Measurements from ENCODE around the gene C3orf20. TPM values are rescaled to one million over a fixed set of nuclear protein-coding genes. Genes with fewer than 3 reads are reported as not detected.
"Not testable (repeated sequence)": the region's sequence is repeated elsewhere in the genome, so short reads cannot be mapped to it uniquely, and the experiment has no call there.

The C3orf20 gene
- total RNA-seq, 1 experiment from 2014 or later: not detected

GRCh38 chr3:14728113-14728512 is 53.2 kb downstream of the C3orf20 start:
- no peaks in the 10 kb centered on the region for H3K9me2 ChIP-seq (replicated peaks; ENCODE audit: insufficient read depth, low read length)
- no peak overlapping the region for H3K4me2 ChIP-seq (ENCODE audit: low read depth, low read length, poor library complexity, severe bottlenecking)
- H3K9me3 ChIP-seq (ENCODE audit: low read length): no peaks in the 10 kb centered on the region

DNA sequence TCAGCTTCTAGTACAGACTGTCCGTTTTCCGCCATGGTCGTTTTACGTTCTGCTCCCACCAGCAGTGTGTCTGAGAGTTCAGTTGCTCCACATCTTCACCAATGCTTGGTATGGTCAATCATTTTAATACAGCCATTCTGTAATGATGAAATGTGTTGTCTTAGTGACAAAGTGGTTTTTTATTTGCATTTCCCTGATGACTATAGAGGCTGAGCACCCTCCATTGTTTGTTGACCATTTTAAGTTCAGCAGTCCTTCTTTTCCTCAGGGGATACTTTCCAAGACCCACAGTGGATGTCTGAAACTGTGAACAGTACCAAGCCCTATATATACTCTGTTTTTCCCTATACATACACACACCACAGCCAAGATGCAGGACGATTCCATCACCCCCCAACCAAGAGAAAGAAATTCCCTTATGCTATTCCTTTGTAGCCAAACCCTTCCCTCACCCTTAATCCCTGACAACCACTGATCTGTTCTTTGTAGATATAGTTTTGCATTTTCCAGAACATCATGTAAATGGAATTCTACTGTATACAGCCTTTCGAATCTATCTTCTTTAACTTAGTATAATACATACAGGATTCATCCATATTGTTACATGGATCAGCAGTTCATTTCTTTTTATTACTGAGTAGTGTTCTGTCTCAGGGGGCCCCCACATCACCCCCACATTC is 55.9 kb downstream of the C3orf20 start:
- DNase-seq: no peak

More at GRCh38 chr3:14728113-14728512, 53.2 kb downstream of the C3orf20 start:
- H3K27ac ChIP-seq (ENCODE audit: low read length): no peak overlapping the region
- H3K79me2 ChIP-seq (ENCODE audit: low read length): no peaks in the 10 kb centered on the region
- H4K20me1 ChIP-seq (ENCODE audit: insufficient read depth, low read depth, low read length): no peaks in the 10 kb centered on the region
- no peak overlapping the region for H3K9ac ChIP-seq (ENCODE audit: low read length)
- no peak overlapping the region for H2AFZ ChIP-seq (ENCODE audit: low read length)
- no peaks in the 10 kb centered on the region for H3K27me3 ChIP-seq (ENCODE audit: low read length)
- no peak overlapping the region for H3K4me3 ChIP-seq (ENCODE audit: low read length)
- no peaks in the 10 kb centered on the region for H3K36me3 ChIP-seq (ENCODE audit: insufficient read depth, low read length)
- DNase-seq: no peak
- no peaks in the 10 kb centered on the region for H3K4me1 ChIP-seq (ENCODE audit: low read length)

DNA sequence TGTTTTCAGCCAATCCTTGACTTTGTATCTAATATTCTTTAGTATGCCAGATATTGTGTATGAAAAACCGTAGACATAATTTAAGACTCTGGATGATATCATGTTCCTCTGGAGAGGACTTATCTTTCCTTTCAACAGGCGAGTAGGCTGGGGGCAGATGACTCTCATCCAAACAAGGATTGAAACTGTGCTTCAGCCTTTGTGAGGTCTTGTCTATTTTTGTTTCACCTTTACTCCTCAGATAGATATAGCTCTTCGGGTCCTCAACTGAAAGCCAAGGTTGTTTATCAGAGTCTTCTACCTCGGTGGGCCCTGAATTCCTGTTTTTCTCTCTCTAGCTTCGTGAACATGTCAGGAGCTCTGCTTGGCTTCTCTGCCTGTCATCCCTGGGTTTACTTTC is 66.0 kb downstream of the C3orf20 start:
- Histone ChIP-seq H3K27ac (ENCODE audit: low read length) (no peak overlapping the region), H3K9me2 (replicated peaks; ENCODE audit: insufficient read depth, low read length) (no peaks in the 10 kb centered on the region), H3K9ac (ENCODE audit: low read length) (no peak overlapping the region), H3K4me3 (ENCODE audit: low read length) (no peak overlapping the region), H2AFZ (ENCODE audit: low read length) (no peak overlapping the region), H4K20me1 (ENCODE audit: insufficient read depth, low read depth, low read length) (no peaks in the 10 kb centered on the region), H3K4me1 (ENCODE audit: low read length) (no peaks in the 10 kb centered on the region), H3K36me3 (ENCODE audit: insufficient read depth, low read length) (no peaks in the 10 kb centered on the region), H3K9me3 (ENCODE audit: low read length) (no peaks in the 10 kb centered on the region), H3K79me2 (ENCODE audit: low read length) (no peaks in the 10 kb centered on the region), H3K27me3 (ENCODE audit: low read length) (peaks cover 3% of the 10 kb centered on the region; the same call in 1 of the 2 replicates), H3K4me2 (ENCODE audit: low read depth, low read length, poor library complexity, severe bottlenecking) (no peak overlapping the region)
- no peak for DNase-seq

More for the DNA sequence above, 55.9 kb downstream of the C3orf20 start:
- Histone ChIP-seq H3K9me3 (ENCODE audit: low read length) (no peaks in the 10 kb centered on the region), H3K36me3 (ENCODE audit: insufficient read depth, low read length) (no peaks in the 10 kb centered on the region), H3K79me2 (ENCODE audit: low read length) (no peaks in the 10 kb centered on the region), H3K27me3 (ENCODE audit: low read length) (no peaks in the 10 kb centered on the region), H3K9me2 (replicated peaks; ENCODE audit: insufficient read depth, low read length) (no peaks in the 10 kb centered on the region), H3K4me3 (ENCODE audit: low read length) (no peak overlapping the region), H2AFZ (ENCODE audit: low read length) (no peak overlapping the region), H3K4me2 (ENCODE audit: low read depth, low read length, poor library complexity, severe bottlenecking) (no peak overlapping the region), H3K27ac (ENCODE audit: low read length) (no peak overlapping the region), H3K4me1 (ENCODE audit: low read length) (no peaks in the 10 kb centered on the region), H3K9ac (ENCODE audit: low read length) (no peak overlapping the region), H4K20me1 (ENCODE audit: insufficient read depth, low read depth, low read length) (no peaks in the 10 kb centered on the region)

GRCh38 chr3:14741510-14741909 is 66.6 kb downstream of the C3orf20 start:
- Histone ChIP-seq H3K4me2 (ENCODE audit: low read depth, low read length, poor library complexity, severe bottlenecking) (no peak overlapping the region), H3K36me3 (ENCODE audit: insufficient read depth, low read length) (no peaks in the 10 kb centered on the region), H3K4me3 (ENCODE audit: low read length) (no peak overlapping the region), H4K20me1 (ENCODE audit: insufficient read depth, low read depth, low read length) (no peaks in the 10 kb centered on the region), H3K27ac (ENCODE audit: low read length) (no peak overlapping the region), H3K79me2 (ENCODE audit: low read length) (no peaks in the 10 kb centered on the region), H3K9ac (ENCODE audit: low read length) (no peak overlapping the region), H3K9me2 (replicated peaks; ENCODE audit: insufficient read depth, low read length) (no peaks in the 10 kb centered on the region), H2AFZ (ENCODE audit: low read length) (no peak overlapping the region), H3K27me3 (ENCODE audit: low read length) (peaks cover 3% of the 10 kb centered on the region; the same call in 1 of the 2 replicates), H3K9me3 (ENCODE audit: low read length) (no peaks in the 10 kb centered on the region), H3K4me1 (ENCODE audit: low read length) (no peaks in the 10 kb centered on the region)
- no peak for DNase-seq

GRCh38 chr3:14744556-14744955 is 69.6 kb downstream of the C3orf20 start:
- Histone ChIP-seq H3K4me2 (ENCODE audit: low read depth, low read length, poor library complexity, severe bottlenecking) (no peak overlapping the region), H3K4me3 (ENCODE audit: low read length) (no peak overlapping the region), H3K36me3 (ENCODE audit: insufficient read depth, low read length) (no peaks in the 10 kb centered on the region), H4K20me1 (ENCODE audit: insufficient read depth, low read depth, low read length) (no peaks in the 10 kb centered on the region), H2AFZ (ENCODE audit: low read length) (no peak overlapping the region), H3K9ac (ENCODE audit: low read length) (no peak overlapping the region), H3K9me2 (replicated peaks; ENCODE audit: insufficient read depth, low read length) (no peaks in the 10 kb centered on the region), H3K79me2 (ENCODE audit: low read length) (no peaks in the 10 kb centered on the region), H3K9me3 (ENCODE audit: low read length) (no peaks in the 10 kb centered on the region), H3K27me3 (ENCODE audit: low read length) (peaks cover 3% of the 10 kb centered on the region; the same call in 1 of the 2 replicates), H3K4me1 (ENCODE audit: low read length) (no peaks in the 10 kb centered on the region), H3K27ac (ENCODE audit: low read length) (no peak overlapping the region)
- DNase-seq: peak; percentile 41

- Histone ChIP-seq H3K9me3 (ENCODE audit: low read length) (no peaks in the 10 kb centered on the region), H3K27ac (ENCODE audit: low read length) (no peak overlapping the region), H4K20me1 (ENCODE audit: insufficient read depth, low read depth, low read length) (no peaks in the 10 kb centered on the region), H2AFZ (ENCODE audit: low read length) (no peak overlapping the region), H3K79me2 (ENCODE audit: low read length) (no peaks in the 10 kb centered on the region), H3K9ac (ENCODE audit: low read length) (no peak overlapping the region), H3K27me3 (ENCODE audit: low read length) (no peaks in the 10 kb centered on the region), H3K4me3 (ENCODE audit: low read length) (no peak overlapping the region), H3K4me2 (ENCODE audit: low read depth, low read length, poor library complexity, severe bottlenecking) (no peak overlapping the region), H3K4me1 (ENCODE audit: low read length) (no peaks in the 10 kb centered on the region), H3K36me3 (ENCODE audit: insufficient read depth, low read length) (no peaks in the 10 kb centered on the region), H3K9me2 (replicated peaks; ENCODE audit: insufficient read depth, low read length) (no peaks in the 10 kb centered on the region)
- DNase-seq: no peak
These were observed 75.7 kb downstream of the C3orf20 start for GRCh38 chr3:14750650-14751049.

- DNase-seq; H3K79me2 ChIP-seq (ENCODE audit: low read length); H3K27me3 ChIP-seq (ENCODE audit: low read length); H3K4me2 ChIP-seq (ENCODE audit: low read depth, low read length, poor library complexity, severe bottlenecking); H3K36me3 ChIP-seq (ENCODE audit: insufficient read depth, low read length); H3K4me1 ChIP-seq (ENCODE audit: low read length); H3K9ac ChIP-seq (ENCODE audit: low read length); H3K27ac ChIP-seq (ENCODE audit: low read length); H3K9me3 ChIP-seq (ENCODE audit: low read length); H3K9me2 ChIP-seq (replicated peaks; ENCODE audit: insufficient read depth, low read length); H4K20me1 ChIP-seq (ENCODE audit: insufficient read depth, low read depth, low read length); H2AFZ ChIP-seq (ENCODE audit: low read length); H3K4me3 ChIP-seq (ENCODE audit: low read length): not testable (repeated sequence)
These were observed 78.0 kb downstream of the C3orf20 start for GRCh38 chr3:14752979-14753378.

DNA sequence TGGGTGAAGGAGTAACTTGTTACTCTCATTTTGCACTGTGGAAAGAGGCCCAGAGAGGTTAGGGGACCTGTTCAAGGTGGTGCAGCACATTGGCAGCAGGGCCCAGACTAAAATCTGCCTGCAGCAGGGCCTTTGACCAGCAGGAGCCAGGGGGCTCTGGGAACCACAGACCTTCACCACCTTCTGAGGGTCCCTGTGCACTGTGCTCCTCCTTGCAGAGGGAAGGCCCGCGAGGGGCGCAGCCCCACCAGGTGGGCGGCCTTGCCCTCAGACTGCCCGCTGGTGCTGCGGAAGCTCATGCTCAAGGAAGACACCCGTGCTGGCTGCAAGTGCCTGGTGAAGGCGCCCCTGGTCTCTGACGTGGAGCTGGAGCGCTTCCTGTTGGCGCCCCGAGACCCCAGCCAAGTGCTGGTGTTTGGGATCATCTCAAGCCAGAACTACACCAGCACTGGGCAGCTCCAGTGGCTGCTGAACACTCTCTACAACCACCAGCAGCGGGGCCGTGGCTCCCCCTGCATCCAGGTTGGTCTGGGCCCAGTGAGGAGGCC is 82.3 kb downstream of the C3orf20 start:
- peak; percentile 29 for DNase-seq
- no peaks in the 10 kb centered on the region for H3K79me2 ChIP-seq (ENCODE audit: low read length)
- no peaks in the 10 kb centered on the region for H3K36me3 ChIP-seq (ENCODE audit: insufficient read depth, low read length)
- H3K27ac ChIP-seq (ENCODE audit: low read length): no peak overlapping the region
- H3K9ac ChIP-seq (ENCODE audit: low read length): no peak overlapping the region
- no peak overlapping the region for H2AFZ ChIP-seq (ENCODE audit: low read length)
- H3K4me3 ChIP-seq (ENCODE audit: low read length): no peak overlapping the region
- no peaks in the 10 kb centered on the region for H4K20me1 ChIP-seq (ENCODE audit: insufficient read depth, low read depth, low read length)
- no peak overlapping the region for H3K4me2 ChIP-seq (ENCODE audit: low read depth, low read length, poor library complexity, severe bottlenecking)
- H3K27me3 ChIP-seq (ENCODE audit: low read length): no peaks in the 10 kb centered on the region
- H3K9me2 ChIP-seq (replicated peaks; ENCODE audit: insufficient read depth, low read length): no peaks in the 10 kb centered on the region
- no peaks in the 10 kb centered on the region for H3K4me1 ChIP-seq (ENCODE audit: low read length)
- no peaks in the 10 kb centered on the region for H3K9me3 ChIP-seq (ENCODE audit: low read length)

All from Karpas-422 (cell line).